Measurements from ENCODE around the gene ZEB1.

GRCh38 chr10:31343551-31343950 lies 24.5 kb downstream of the ZEB1 start:
- TF ChIP-seq CTCF (IDR thresholded peaks at IDR 0.05; ENCODE audit: low read length) = no peak
- no peak for TF ChIP-seq EZH2phosphoT487 (IDR thresholded peaks at IDR 0.05; ENCODE audit: low read length)
- no peak for TF ChIP-seq EZH2 (optimal IDR thresholded peaks at IDR 0.05; ENCODE audit: low read depth, low read length)
